OCI-LY3 (cell line): ENCODE measurements around the gene PPP6R3.

Experiments
- H2AFZ ChIP-seq: fragments of 200-600, 300-600 bp; shearing (Covaris generic); 2 replicates; pipeline ENCODE4 v1.6.0; 2014; ENCODE audit warnings: antibody characterized with exemption, low read depth, low read length
- H3K27ac ChIP-seq: fragments of 200-600, 300-600 bp; sonication (generic); 2 replicates; pipeline ENCODE4 v1.5.1; 2014; ENCODE audit warnings: mild to moderate bottlenecking, low read length, moderate library complexity, mixed read lengths
- H3K27me3 ChIP-seq: fragments of 200-600, 300-600 bp; sonication (generic); 2 replicates; pipeline ENCODE4 v1.6.1; 2014; ENCODE audit warnings: low read depth, low read length, mixed read lengths
- H3K36me3 ChIP-seq: fragments of 200-600, 300-600 bp; sonication (generic); replicated peaks from 2 replicates; pipeline ENCODE3; 2014; ENCODE audit warnings: low read depth, low read length, mixed read lengths
- H3K4me1 ChIP-seq: fragments of 300-600, 200-600 bp; sonication (generic); 2 replicates; pipeline ENCODE4 v1.6.1; 2014; ENCODE audit warnings: low read length, mixed read lengths
- H3K4me2 ChIP-seq: fragments of 200-600, 300-600 bp; sonication (generic); 2 replicates; pipeline ENCODE4 v1.6.1; 2014; ENCODE audit warnings: low read length, mixed read lengths
- H3K4me3 ChIP-seq: fragments of 300-600, 200-600 bp; sonication (generic); 2 replicates; pipeline ENCODE4 v1.5.1; 2014; ENCODE audit warnings: antibody characterized with exemption, mild to moderate bottlenecking, low read length, moderate library complexity
- H3K79me2 ChIP-seq: fragments of 300-600, 200-600 bp; shearing (Covaris generic); 2 replicates; pipeline ENCODE4 v1.6.1; 2014; ENCODE audit warnings: mild to moderate bottlenecking, low read length, mixed read lengths
- H3K9ac ChIP-seq: fragments of 300-600, 200-600 bp; shearing (Covaris generic); 2 replicates; pipeline ENCODE4 v1.6.0; 2014; ENCODE audit warnings: mild to moderate bottlenecking, low read length, moderate library complexity
- H3K9me3 ChIP-seq: fragments of 200-600, 300-600 bp; shearing (Covaris generic); 2 replicates; pipeline ENCODE4 v1.6.1; 2014; ENCODE audit warnings: low read length, mixed read lengths; ENCODE audit not compliant: insufficient read depth
- H4K20me1 ChIP-seq: fragments of 200-600, 300-600 bp; sonication (generic); 2 replicates; pipeline ENCODE4 v1.6.1; 2016; ENCODE audit warnings: low read length, mixed read lengths; ENCODE audit not compliant: insufficient read depth
- EZH2phosphoT487 ChIP-seq: fragments of 200-600 bp; shearing (Covaris generic); IDR thresholded peaks from 2 replicates; pipeline ENCODE4 v1.6.1; 2018; ENCODE audit warnings: antibody characterized with exemption, mixed run types, low read depth
- TF ChIP-seq, protein P1 (sequence below): fragments of 200-600, 300-600 bp; sonication (generic); IDR thresholded peaks from 2 replicates; pipeline ENCODE4 v1.5.1; 2014; ENCODE audit warnings: antibody characterized with exemption, low read length, low read depth

Gene PPP6R3

DNA sequence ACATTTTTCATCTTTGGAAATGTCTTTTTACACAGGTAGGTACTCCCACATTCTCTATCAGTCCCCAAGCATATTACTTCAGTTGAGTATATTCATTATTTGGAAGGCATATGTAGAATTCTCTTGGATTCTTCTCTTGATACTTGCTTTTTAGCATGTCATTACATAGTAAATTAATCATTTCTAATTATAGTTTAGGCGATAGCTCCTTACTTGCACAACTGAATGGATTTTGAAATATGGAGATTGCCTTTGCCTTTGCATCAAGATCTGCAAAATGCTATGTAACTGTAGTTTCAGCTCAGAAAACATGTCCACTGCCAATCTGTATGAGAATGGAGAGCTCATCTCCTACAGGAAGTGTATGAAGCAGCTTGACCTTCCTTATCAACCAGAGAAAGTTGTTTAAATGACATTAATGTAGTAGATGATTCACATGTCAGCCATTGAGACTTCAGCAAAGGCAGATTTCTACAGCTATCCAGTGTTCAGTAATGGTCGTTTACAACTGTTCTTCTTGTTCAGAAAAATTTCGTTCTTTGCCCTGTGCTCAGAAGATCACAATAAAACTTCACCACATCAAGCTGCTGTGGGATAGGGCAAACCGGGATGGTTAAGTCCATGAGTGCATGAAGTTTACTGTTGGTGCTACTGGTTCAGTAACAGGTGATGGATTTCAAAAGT, 61.6 kb downstream of the PPP6R3 start:
- Histone ChIP-seq H3K9me3 (no peaks in the 10 kb centered on the region), H3K4me3 (no peak overlapping the region), H3K79me2 (peaks cover 76% of the 10 kb centered on the region), H4K20me1 (peaks cover 73% of the 10 kb centered on the region), H3K27me3 (no peaks in the 10 kb centered on the region), H3K9ac (no peak overlapping the region), H3K27ac (no peak overlapping the region), H3K36me3 (peaks cover 68% of the 10 kb centered on the region), H2AFZ (no peak overlapping the region), H3K4me2 (no peak overlapping the region), H3K4me1 (no peaks in the 10 kb centered on the region)
- no peak for TF ChIP-seq EZH2phosphoT487
- TF ChIP-seq, protein P1, sequence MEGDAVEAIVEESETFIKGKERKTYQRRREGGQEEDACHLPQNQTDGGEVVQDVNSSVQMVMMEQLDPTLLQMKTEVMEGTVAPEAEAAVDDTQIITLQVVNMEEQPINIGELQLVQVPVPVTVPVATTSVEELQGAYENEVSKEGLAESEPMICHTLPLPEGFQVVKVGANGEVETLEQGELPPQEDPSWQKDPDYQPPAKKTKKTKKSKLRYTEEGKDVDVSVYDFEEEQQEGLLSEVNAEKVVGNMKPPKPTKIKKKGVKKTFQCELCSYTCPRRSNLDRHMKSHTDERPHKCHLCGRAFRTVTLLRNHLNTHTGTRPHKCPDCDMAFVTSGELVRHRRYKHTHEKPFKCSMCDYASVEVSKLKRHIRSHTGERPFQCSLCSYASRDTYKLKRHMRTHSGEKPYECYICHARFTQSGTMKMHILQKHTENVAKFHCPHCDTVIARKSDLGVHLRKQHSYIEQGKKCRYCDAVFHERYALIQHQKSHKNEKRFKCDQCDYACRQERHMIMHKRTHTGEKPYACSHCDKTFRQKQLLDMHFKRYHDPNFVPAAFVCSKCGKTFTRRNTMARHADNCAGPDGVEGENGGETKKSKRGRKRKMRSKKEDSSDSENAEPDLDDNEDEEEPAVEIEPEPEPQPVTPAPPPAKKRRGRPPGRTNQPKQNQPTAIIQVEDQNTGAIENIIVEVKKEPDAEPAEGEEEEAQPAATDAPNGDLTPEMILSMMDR: no peak

DNA sequence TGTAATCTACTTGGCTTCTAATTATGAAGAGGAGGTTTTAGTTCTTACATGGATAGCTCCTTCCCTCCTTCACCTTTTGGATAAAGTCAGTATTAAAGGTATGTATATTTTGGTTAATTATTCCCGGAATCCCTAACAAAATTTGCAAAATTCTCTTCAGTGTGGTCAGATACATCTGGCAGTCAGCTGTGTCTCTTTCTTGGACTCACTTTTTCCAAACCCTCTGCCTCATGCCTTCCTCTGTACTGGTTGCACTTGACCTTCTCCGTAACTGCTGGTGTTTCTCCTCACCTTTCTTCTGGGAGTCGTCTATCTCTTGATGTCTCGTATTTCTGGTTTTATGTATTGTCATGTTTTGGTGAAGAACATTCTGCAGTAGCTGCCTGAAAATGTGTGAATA, 62.5 kb downstream of the PPP6R3 start:
- no peak overlapping the region for H3K27ac ChIP-seq
- H3K4me1 ChIP-seq: no peaks in the 10 kb centered on the region
- H3K9me3 ChIP-seq: no peaks in the 10 kb centered on the region
- H3K4me2 ChIP-seq: no peak overlapping the region
- H3K27me3 ChIP-seq: no peaks in the 10 kb centered on the region
- peaks cover 76% of the 10 kb centered on the region for H3K79me2 ChIP-seq
- H4K20me1 ChIP-seq: peaks cover 64% of the 10 kb centered on the region
- no peak for TF ChIP-seq EZH2phosphoT487
- TF ChIP-seq, protein P1: no peak
- H3K36me3 ChIP-seq: peaks cover 76% of the 10 kb centered on the region
- no peak overlapping the region for H3K9ac ChIP-seq
- H2AFZ ChIP-seq: no peak overlapping the region
- no peak overlapping the region for H3K4me3 ChIP-seq

DNA sequence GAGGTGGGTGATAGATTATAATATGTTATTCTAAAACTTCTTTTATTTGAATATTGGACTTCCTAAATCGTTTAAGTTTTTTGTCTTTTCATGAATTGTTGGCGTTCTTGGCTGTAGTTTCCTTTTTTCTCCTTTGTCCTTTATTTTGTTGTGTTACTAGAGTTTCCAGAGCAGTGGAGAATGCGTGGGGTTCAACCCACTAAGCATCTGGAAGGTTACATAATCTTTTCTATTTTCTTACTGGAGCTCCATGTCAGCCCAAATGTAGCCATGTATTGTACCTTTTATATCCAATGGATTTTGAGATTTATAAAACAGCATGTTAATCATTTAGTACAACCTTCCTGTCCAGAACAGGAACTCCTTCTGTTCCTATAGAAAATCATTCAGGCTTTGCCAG, 63.2 kb downstream of the PPP6R3 start:
- H3K9ac ChIP-seq: no peak overlapping the region
- peaks cover 83% of the 10 kb centered on the region for H3K36me3 ChIP-seq
- H3K4me2 ChIP-seq: no peak overlapping the region
- no peak overlapping the region for H2AFZ ChIP-seq
- H3K79me2 ChIP-seq: peaks cover 76% of the 10 kb centered on the region
- peaks cover 60% of the 10 kb centered on the region for H4K20me1 ChIP-seq
- H3K9me3 ChIP-seq: no peaks in the 10 kb centered on the region
- H3K27ac ChIP-seq: no peak overlapping the region
- TF ChIP-seq EZH2phosphoT487: no peak
- TF ChIP-seq, protein P1: no peak
- H3K4me1 ChIP-seq: no peaks in the 10 kb centered on the region
- H3K27me3 ChIP-seq: no peaks in the 10 kb centered on the region
- H3K4me3 ChIP-seq: no peak overlapping the region

DNA sequence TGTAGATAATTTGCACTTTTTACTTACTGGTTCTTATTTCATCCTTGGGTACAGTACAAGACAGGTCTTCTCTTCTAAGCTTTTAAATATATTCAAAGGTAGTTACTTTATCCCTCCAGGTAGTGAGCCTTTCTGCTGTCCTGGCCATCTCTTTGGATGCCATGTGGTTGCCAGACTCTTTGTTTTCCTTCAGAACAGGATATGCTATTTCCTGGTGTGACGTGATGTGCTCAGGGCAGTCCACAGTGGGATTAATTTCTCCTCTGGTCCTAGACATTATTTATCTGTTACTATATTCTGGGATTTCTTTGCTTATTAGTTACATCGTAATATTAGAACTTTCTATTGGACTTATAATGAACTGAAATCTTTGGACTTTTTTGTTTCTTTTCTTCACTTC, 63.7 kb downstream of the PPP6R3 start:
- H2AFZ ChIP-seq: no peak overlapping the region
- peaks cover 85% of the 10 kb centered on the region for H3K36me3 ChIP-seq
- H3K4me3 ChIP-seq: no peak overlapping the region
- no peaks in the 10 kb centered on the region for H3K4me1 ChIP-seq
- H3K27ac ChIP-seq: no peak overlapping the region
- peaks cover 59% of the 10 kb centered on the region for H4K20me1 ChIP-seq
- H3K4me2 ChIP-seq: no peak overlapping the region
- TF ChIP-seq EZH2phosphoT487: no peak
- TF ChIP-seq, protein P1: no peak
- H3K9me3 ChIP-seq: no peaks in the 10 kb centered on the region
- H3K9ac ChIP-seq: no peak overlapping the region
- H3K27me3 ChIP-seq: no peaks in the 10 kb centered on the region
- H3K79me2 ChIP-seq: peaks cover 75% of the 10 kb centered on the region
